ENCODE results near the gene SPATA31C1.

SPATA31C1 gene

GRCh38 chr9:87944096-87944495 lies 26.3 kb downstream of the SPATA31C1 start:
- DNase-seq, result no peak

DNA sequence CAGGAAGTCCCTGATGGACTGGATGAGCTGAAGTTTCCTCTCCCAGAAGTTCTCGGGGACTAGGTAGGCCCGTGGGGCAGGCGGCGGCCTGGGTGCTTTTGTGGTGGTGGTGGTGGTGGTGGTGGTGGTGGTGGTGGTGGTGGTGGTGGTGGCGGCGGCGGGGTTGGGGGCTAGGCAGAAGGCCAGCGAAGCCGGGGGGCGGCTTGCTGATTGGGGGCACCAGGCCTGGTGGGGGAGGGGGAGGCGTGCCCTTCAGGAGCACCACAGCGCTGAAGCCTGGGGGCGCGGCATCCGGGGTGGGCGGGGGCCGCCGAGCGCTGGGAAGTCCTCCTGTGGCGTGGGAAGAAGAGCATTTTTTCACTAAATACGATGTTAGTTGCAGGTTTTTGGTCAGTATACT lies 26.9 kb downstream of the SPATA31C1 start:
- DNase-seq, result no peak

GRCh38 chr9:87950296-87950695 lies 32.5 kb downstream of the SPATA31C1 start:
- no peak for DNase-seq

GRCh38 chr9:87950765-87951488 lies 33.2 kb downstream of the SPATA31C1 start:
- DNase-seq, result no peak

GRCh38 chr9:87954230-87954629 lies 36.5 kb downstream of the SPATA31C1 start:
- no peak for DNase-seq

- no peak for DNase-seq
Observed at GRCh38 chr9:87957839-87958238, 40.1 kb downstream of the SPATA31C1 start.

DNA sequence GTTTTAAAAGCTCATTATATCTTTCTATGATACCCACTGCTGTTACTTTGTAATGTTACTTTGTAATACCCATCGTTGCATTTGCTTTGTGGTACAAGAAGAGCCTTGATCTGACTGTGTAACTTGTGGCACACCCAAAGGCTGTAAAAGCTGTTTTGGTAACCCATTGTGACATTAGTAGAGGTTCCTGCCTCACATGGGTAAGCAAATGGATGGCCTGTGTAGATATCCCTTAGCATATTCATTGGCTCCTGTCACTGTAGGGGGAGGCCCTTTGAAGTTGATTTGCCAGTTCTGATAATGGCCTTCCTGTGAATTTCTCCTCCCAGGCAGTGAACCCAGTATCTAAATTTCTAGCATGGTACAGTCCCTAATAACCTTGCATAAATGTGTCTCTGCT lies 40.8 kb downstream of the SPATA31C1 start:
- DNase-seq, result no peak

GRCh38 chr9:87959916-87960581 lies 42.3 kb downstream of the SPATA31C1 start:
- no peak for DNase-seq

DNA sequence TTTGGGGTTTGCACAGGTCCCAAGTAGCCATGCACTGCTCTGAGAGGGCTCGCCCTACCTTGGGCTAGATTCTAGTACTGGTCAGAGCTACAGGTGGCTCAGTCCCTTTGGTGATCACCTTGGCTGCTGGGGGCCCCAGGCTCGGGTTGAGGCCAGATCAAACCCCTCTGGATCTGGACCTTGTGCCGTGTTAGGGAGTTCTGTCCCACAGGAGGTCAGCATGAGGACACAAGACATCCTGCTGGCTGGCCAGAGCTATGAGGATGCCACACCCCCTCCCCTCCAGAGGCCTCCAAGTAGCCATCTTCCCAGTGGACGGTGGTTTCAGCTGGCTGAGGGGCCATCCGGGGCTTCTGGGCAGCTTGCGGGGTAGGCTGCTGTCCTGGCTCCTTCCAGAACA lies 46.0 kb downstream of the SPATA31C1 start:
- no peak for DNase-seq

GRCh38 chr9:87964826-87965225 lies 47.1 kb downstream of the SPATA31C1 start:
- DNase-seq, result no peak

DNA sequence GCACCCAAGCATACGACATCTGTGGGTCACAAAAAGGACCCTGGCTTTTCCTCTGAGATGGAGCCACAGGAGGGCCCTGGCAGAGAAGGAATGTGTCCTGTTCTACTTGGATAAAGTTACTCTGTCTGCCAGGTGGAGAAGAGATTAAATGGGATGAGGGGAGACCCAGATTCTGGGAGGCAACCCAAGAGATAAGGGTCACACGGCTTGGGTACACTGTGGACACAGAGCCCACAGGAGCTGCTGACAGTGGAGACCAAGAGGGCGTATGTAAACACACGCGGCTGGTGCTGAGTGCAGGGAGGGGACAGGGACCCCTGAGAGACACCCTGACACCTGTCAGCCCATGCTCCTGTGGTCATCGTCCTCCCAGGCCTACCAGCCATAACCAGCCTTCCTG lies 50.4 kb downstream of the SPATA31C1 start:
- no peak for DNase-seq

DNA sequence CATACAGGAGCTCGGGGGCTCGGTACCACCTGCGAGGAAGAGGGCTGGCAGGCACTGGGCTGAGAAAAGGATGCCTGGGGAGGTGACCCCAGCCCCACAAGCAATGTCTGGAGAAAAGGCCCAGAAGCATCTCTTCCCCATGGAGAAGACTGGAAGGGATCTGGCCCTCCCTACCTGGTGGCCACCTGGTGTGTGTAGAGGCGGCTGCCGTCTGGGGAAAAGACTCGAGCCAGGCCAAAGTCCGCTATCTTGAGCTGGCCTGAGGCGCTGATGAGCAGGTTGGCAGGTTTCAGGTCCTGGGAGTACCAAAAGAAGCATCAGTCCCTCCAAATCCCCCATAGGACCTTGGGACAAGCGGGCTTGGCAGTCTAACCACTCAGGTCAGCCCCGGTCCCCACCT lies 52.8 kb downstream of the SPATA31C1 start:
- no peak for DNase-seq

DNA sequence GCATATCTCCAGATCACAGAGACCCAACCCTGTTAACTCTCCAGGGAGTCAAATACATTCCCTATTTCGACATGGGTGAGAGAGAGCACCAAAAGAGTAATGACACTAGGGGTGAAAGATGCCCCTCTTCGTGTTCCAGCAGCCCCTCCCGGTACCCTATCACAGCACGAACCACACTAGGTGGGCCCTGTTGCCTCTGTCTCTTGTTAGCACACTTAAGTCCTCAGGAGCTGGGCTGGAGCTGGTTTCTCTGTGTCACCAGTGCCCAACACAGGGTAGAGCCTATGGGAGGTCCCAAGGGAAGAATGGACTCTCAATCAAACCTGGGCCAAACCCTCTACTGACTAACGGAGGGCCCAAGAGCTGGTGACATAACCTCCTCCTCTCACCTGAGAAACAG lies 55.4 kb downstream of the SPATA31C1 start:
- DNase-seq, result no peak

All from SHP77 treated with DMSO at 0.1 percent for 48 hours (cell line).